ENCODE data around the gene UGT1A9.
"Not testable (repeated sequence)": the region's sequence is repeated elsewhere in the genome, so short reads cannot be mapped to it uniquely, and the experiment has no call there.

The UGT1A9 gene

GRCh38 chr2:233680361-233681045 is 8.8 kb downstream of the UGT1A9 start:
- no peak for DNase-seq (ENCODE audit: low spot score)

DNA sequence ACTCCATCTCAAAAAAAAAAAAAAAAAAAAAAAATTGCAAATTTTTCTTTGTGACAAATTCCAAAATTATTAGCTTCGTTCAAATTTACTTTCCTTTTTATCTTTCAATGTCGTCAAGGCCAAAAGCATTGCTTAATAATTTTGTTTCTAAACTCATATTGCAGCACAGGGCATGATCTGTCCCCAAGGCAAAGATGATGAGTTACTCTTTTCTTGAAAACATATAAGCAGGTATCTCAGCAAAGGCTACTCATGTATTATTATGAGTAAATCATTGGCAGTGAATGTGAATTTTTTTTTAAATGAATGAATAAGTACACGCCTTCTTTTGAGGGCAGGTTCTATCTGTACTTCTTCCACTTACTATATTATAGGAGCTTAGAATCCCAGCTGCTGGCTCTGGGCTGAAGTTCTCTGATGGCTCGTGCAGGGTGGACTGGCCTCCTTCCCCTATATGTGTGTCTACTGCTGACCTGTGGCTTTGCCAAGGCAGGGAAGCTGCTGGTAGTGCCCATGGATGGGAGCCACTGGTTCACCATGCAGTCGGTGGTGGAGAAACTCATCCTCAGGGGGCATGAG is 9.9 kb downstream of the UGT1A9 start, which contains the start of gene UGT1A7:
UGT1A7 (plus strand) TSS at position 381 of the 579 bp plus-strand sequence; CDS start at position 418, 37 bp downstream.
- DNase-seq (ENCODE audit: low spot score): no peak

- no peak for DNase-seq (ENCODE audit: low spot score)
Observed at GRCh38 chr2:233684640-233685039, 12.9 kb downstream of the UGT1A9 start.

- DNase-seq (ENCODE audit: low spot score): no peak
Observed at GRCh38 chr2:233686928-233687327, 15.2 kb downstream of the UGT1A9 start.

- no peak for DNase-seq (ENCODE audit: low spot score)
Observed at GRCh38 chr2:233688341-233688740, 16.6 kb downstream of the UGT1A9 start.

DNA sequence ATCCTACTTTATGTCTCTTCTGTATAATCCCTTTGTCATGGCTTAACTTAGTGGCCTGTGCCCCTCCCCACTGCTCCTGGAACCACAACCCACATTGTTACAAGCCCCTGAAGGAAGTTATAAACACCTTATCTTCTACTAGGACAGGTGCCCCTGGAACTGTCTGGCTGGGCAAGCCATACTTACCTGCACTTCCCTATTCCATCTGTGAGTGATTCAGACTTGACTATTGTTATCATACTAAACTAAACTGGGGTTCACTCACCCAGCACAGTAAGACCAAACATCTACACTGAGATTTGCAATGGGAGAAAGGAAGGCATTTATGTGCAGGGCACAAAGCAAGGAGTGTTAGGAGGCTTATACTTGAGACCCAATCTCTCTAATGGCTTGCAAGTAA is 17.3 kb downstream of the UGT1A9 start:
- DNase-seq (ENCODE audit: low spot score): no peak

- DNase-seq (ENCODE audit: low spot score): no peak
Observed at GRCh38 chr2:233689501-233689900, 17.8 kb downstream of the UGT1A9 start.

DNA sequence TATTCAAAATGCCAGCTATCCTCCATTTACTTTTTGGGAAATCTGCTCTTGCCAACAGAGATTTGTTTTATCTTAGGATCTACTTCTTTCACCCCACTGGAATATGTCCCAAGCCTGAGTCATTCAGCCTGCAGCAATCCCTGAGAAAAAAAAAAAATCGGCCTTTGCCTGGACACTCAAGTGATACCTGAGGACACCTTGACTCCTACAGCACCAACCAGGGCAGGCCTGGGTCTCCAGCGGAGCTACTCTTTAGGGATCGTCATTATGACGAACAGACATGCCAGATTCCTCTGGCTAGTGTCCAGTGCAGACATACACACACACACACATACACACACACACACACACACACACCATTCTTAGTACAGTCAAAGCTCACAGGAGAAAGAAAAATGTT is 18.7 kb downstream of the UGT1A9 start:
- no peak for DNase-seq (ENCODE audit: low spot score)

DNA sequence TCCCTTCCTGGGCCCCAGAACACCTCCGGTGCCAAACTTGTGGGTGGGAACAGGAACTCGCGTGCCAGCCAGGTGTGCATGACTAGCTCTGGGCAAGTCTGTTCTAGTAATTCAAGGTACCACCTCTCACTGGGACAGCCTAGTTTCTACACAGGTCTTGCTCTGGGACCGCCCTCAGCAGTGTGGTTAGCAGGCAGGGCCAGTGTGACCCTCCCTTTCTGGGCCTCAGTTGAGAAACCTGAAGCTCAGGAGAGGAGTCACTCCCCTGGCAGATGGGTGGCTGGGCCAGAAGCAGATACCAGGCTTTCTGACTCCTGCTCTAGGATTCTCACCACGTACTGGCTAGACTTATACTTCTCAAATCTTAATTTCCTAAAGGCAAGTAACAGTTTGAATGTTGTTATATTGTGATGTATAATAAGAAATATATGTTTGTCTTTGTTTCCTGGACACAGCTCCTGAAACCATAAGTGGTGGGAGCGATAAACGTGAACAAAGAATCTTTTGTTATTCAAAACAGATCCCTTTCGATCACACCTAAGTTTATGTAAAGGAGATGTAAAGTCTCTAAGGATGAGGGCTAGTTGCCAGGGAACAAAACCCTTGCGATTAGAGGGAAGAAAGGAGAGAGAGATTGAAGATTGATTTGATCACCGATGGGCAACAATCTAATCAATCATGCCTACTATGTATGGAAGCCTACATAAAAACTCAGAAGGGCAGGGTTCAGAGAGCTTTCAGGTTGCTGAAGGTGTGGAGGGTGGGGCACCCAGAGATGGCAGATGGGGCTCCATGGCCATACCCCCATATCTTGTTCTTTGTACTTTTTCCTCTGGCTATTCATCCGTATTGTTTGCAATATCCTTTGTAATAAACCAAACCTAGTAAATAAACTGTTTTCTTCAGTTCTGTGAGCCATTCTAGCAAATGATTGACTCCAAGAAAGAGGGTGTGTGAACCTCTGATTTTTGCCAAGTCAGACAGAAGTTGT is 20.0 kb downstream of the UGT1A9 start:
- DNase-seq (ENCODE audit: low spot score): no peak

- DNase-seq (ENCODE audit: low spot score): no peak
Observed at GRCh38 chr2:233692648-233693047, 20.9 kb downstream of the UGT1A9 start, which contains the start of gene UGT1A6. Gene UGT1A6, plus strand, starts transcription at chr2:233692890. Its CDS starts 115 bp downstream, at chr2:233693005.

GRCh38 chr2:233693963-233694362 is 22.3 kb downstream of the UGT1A9 start:
- no peak for DNase-seq (ENCODE audit: low spot score)

- no peak for DNase-seq (ENCODE audit: low spot score)
Observed at GRCh38 chr2:233698740-233699139, 27.0 kb downstream of the UGT1A9 start.

- no peak for DNase-seq (ENCODE audit: low spot score)
Observed at GRCh38 chr2:233699424-233700027, 27.8 kb downstream of the UGT1A9 start.

- DNase-seq (ENCODE audit: low spot score): no peak
Observed at GRCh38 chr2:233700028-233700635, 28.4 kb downstream of the UGT1A9 start.

- not testable (repeated sequence) for DNase-seq (ENCODE audit: low spot score)
Observed at GRCh38 chr2:233700842-233701241, 29.1 kb downstream of the UGT1A9 start.

DNA sequence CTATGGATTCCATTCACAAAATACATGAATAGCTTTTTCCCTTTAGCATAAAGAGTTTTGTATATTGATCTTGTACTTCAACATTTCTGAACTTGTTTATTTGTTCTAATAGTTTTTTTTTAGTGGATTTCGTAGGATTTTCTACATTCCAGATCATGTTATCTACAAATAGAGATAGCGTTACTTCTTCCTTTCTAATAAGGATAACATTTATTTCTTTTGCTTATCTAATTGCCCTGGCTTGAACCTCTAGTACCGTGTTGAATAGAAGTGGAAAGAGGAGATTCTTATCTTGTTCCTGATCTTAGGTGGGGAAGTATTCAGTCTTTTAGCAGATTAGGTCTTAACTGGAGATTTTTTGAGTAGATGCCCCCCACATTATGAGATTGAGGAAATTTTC is 30.5 kb downstream of the UGT1A9 start:
- DNase-seq (ENCODE audit: low spot score): no peak

- no peak for DNase-seq (ENCODE audit: low spot score)
Observed at GRCh38 chr2:233705911-233706506, 34.3 kb downstream of the UGT1A9 start.

DNA sequence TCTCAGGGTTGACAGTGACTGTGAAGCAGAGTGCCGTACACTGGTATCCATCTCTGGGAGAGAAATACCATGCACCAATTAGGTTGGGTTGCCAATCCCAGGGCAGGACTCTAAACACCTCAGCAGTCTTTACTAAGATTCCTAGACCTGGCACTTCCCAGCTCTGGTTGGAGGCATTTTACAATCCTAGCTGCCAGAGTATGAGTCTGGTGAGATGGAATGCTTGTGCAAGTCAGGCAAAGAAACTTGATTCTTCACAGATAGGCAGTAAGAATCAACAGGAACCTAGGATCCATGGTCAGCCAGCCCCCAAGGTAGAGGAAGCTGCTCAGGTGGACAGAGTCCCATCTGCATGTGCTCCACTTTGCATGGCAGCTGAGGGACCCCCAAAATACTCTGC is 35.0 kb downstream of the UGT1A9 start:
- no peak for DNase-seq (ENCODE audit: low spot score)

DNA sequence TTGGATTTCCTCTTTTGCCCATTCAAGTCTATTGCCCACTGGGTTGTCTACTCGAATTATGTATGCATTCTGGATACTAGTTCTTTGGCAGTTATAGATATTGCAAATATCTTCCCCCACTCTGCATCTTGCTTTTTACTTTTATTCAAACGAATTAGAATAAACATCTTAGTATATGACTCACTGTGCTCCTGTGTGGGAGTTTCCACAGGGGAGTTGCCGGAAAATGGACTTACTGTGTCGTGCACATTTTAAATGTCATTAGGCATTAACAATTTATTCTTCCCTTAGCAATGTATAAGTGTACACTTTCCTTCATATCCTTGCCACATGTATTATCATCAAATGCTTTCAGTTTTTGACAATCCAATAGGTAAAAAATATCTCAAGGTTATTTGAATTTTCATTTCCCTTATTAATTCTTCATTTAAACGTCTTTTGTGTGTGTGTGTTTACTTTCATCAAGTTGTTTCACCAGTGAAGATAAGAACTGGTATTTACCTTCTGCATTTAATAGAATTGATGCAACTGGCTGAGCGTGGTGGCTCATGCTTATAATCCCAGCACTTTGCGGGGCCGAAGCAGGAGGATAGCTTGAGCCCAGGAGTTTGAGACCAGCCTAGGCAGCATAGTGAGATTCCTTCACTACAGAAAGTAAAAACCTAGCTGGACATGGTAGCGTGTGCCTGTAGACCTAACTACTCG is 36.4 kb downstream of the UGT1A9 start:
- no peak for DNase-seq (ENCODE audit: low spot score)

DNA sequence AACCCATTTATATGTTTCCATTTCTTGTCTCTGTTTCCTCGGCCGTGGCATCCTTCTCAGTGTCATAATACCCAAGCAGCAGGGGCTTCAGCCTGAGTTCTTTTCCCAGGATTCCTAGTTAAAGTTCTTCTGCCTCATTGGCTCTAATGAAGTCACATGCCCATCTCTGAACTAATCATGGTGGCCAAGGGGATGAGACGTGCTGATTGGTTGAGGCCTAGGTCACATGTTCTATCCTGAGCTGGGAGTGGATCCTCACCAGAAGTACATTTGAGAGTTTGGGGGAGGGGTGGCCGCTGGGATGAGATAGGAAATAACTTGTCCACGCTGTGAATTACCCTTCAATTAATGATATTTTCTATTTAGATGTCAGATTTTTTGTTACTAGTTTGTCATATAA is 37.2 kb downstream of the UGT1A9 start:
- DNase-seq (ENCODE audit: low spot score): no peak

All from iPS-NIHi11 (cell line).